Activated T-cell treated with anti-CD3 and anti-CD28 coated beads for 4 hours (primary cell): ENCODE measurements around the gene VCX2.
"Not testable (repeated sequence)": the region's sequence is repeated elsewhere in the genome, so short reads cannot be mapped to it uniquely, and the experiment has no call there.

ENCODE experiments used
- DNase-seq: peaks from one replicate; pipeline ENCODE4 v3.0.0-alpha.2; 2020

VCX2 gene

DNA sequence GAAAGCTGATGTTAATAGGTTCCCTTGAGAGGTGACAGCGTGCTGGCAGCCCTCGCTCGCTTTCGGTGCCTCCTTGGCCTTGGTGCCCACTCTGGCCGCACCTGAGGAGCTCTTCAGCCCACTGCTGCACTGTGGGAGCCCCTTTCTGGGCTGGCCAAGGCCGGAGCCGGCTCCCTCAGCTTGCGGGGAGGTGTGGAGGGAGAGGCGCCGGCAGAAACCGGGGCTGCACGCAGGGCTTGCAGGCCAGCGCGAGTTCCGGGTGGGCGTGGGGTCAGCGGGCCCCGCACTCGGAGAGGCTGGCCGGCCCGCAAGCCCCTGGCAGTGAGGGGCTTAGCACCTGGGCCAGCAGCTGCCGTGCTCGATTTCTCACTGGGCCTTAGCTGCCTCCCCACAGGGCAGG, 49.7 kb downstream of the VCX2 start:
- not testable (repeated sequence) for DNase-seq
